ENCODE data around the gene ARID3C. TPM values are rescaled to one million over a fixed set of nuclear protein-coding genes. Genes with fewer than 3 reads are reported as not detected.

ARID3C gene
- total and polyA plus RNA-seq, 10 donors = not detected

DNA sequence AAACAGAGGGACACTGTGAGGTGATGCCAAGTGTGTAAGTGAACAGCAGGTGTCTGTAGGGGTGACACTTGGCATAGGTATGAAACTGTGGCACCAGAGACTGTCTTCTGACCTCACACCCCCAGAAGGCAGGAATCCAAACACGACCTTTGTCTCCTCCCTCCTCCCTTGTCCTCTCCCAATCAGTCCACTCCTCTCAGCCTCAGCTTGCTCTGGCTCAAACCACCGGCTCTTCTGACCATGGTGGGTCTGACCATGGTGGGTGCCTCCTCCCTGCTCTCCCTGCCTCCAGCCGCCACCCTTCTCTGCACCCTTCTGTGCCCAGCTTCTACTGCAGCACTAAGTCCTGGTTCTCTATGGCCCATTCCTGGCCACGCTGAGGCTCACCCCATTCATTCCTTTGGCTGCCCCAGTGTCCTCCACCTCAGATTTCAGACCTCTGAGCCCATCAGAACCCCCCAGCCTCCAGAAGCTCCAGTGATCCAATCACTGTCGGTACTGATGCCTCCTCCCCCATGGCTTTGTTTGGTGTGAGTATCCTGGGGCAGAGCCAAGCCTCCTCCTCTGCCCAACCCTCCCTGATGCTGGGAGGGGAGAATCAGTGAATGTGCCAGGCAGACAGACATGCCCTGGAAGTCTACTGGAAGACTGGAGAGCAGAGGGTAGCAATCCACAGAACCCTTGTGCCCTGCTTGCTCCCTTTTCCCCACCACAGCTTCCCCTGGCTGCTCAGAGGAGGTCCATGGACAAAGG is 1.7 kb upstream of the ARID3C start:
- peaks cover 7 to 55% (median 47%) of the 10 kb centered on the region in 7 donors for H3K27me3 ChIP-seq (replicated peaks in 1 of 7)
- peaks cover 0 to 10% (median 3%) of the 10 kb centered on the region in 6 donors for H3K36me3 ChIP-seq
- H3K27ac ChIP-seq = no peak overlapping the region
- no peaks in the 10 kb centered on the region for H3K9me3 ChIP-seq
- TF ChIP-seq POLR2A (IDR thresholded peaks at IDR 0.05) (no peak), POLR2AphosphoS5 (IDR thresholded peaks at IDR 0.05) (no peak)
- TF ChIP-seq, protein P1, sequence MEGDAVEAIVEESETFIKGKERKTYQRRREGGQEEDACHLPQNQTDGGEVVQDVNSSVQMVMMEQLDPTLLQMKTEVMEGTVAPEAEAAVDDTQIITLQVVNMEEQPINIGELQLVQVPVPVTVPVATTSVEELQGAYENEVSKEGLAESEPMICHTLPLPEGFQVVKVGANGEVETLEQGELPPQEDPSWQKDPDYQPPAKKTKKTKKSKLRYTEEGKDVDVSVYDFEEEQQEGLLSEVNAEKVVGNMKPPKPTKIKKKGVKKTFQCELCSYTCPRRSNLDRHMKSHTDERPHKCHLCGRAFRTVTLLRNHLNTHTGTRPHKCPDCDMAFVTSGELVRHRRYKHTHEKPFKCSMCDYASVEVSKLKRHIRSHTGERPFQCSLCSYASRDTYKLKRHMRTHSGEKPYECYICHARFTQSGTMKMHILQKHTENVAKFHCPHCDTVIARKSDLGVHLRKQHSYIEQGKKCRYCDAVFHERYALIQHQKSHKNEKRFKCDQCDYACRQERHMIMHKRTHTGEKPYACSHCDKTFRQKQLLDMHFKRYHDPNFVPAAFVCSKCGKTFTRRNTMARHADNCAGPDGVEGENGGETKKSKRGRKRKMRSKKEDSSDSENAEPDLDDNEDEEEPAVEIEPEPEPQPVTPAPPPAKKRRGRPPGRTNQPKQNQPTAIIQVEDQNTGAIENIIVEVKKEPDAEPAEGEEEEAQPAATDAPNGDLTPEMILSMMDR (IDR thresholded peaks at IDR 0.05 in 8 of 11, conservative IDR thresholded peaks at IDR 0.05 in 3 of 11) = no peak
- intact Hi-C loops (cut with DNase I; ENCODE audit: low total_unique reads) = no loop called here
- peaks cover 0 to 38% (median 23%) of the 10 kb centered on the region in 6 donors for H3K4me1 ChIP-seq
- no peak overlapping the region for H3K4me3 ChIP-seq
- WGBS, 5 donors = 35 to 58% (median 53%) methylated on average over 5 of the region's 5 CpGs
- no peak for DNase-seq

DNA sequence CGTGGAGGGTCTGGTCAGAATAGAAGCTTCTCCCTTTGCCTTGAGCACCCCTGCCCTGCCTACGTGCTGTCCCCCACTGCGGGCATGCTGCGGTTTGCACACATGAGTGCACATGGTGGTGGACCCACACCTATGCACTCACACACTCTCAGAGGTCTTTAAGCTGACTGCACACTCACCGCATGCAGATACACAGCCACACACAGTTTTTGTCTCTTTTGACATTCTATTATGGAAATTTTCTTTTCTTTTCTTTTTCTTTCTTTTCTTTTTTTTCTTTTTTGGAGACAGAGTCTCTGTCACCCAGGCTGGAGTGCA is 584 bp upstream of the ARID3C start:
- H3K4me3 ChIP-seq = peak overlapping the region in 5 of 8 donors; percentile 26 to 64 (median 44)
- no peak overlapping the region for H3K27ac ChIP-seq
- H3K36me3 ChIP-seq = no peaks in the 10 kb centered on the region
- intact Hi-C loops (cut with DNase I; ENCODE audit: low total_unique reads) = no loop called here
- TF ChIP-seq POLR2AphosphoS5 (IDR thresholded peaks at IDR 0.05) (no peak), POLR2A (IDR thresholded peaks at IDR 0.05) (no peak)
- TF ChIP-seq, protein P1 (IDR thresholded peaks at IDR 0.05 in 8 of 11, conservative IDR thresholded peaks at IDR 0.05 in 3 of 11) = no peak
- no peak for DNase-seq
- peaks cover 0 to 37% (median 22%) of the 10 kb centered on the region in 6 donors for H3K4me1 ChIP-seq
- no peaks in the 10 kb centered on the region for H3K9me3 ChIP-seq
- 25 to 36% (median 30%) methylated on average over 5 of the region's 5 CpGs for WGBS, 5 donors
- H3K27me3 ChIP-seq (replicated peaks in 1 of 7) = peaks cover 10 to 66% (median 58%) of the 10 kb centered on the region in 7 donors

DNA sequence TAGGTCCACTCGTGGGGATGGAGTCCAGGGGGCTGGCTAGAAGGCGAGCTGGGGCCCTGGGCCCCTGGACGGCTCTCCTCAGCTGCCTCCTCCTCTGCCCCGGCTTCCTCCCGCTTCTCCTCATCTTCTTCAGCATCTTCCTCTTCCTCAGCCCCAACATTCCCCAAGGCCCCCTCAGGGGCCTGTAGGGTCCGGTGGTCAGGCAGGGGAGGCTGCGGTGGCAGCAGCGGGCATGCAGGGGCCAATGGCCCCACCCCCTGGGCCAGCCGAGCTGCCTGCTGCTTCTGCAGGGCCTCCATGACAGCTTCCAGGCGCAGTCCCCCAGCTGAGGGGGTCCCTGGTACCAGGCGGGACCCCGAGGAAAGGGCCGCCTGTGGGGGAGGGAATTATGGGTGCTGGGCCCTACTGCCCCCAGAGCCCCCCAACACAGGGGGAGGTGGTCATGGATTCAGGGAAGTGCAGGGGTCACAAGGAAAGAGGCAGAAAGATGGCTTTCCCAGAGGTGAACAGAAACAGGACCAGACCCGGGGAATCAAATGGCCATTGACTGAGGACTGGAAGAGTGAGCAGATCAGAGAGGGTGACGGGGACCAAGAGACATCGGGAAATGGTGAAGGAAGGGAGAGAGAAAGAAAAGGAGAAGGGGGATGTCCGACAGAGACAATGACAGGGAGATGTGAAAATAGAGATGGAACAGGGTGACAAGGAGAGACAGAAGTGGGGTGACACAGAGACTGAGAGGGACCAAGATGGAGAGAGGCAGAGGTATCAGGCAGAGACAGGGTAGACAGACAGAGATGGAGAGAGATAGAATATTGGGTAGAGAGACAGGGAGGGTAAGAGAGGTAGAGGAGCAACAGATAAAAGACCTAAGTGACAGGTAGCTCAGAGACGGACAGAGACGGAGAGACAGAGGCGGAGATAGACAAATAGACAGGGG is 880 bp downstream of the ARID3C start:
- H3K9me3 ChIP-seq = no peaks in the 10 kb centered on the region
- H3K27me3 ChIP-seq (replicated peaks in 1 of 7) = peaks cover 16 to 81% (median 73%) of the 10 kb centered on the region in 7 donors
- DNase-seq = no peak
- intact Hi-C loops (cut with DNase I; ENCODE audit: low total_unique reads) = no loop called here
- H3K4me1 ChIP-seq = peaks cover 0 to 43% (median 31%) of the 10 kb centered on the region in 6 donors
- no peaks in the 10 kb centered on the region for H3K36me3 ChIP-seq
- 34 to 50% (median 43%) methylated on average over 17 to 20 of the region's 20 CpGs for WGBS, 5 donors
- peak overlapping the region in 6 of 8 donors; percentile 26 to 64 (median 44) for H3K4me3 ChIP-seq
- TF ChIP-seq POLR2A (IDR thresholded peaks at IDR 0.05) (no peak), POLR2AphosphoS5 (IDR thresholded peaks at IDR 0.05) (no peak)
- TF ChIP-seq, protein P1 (IDR thresholded peaks at IDR 0.05 in 8 of 11, conservative IDR thresholded peaks at IDR 0.05 in 3 of 11) = no peak
- no peak overlapping the region for H3K27ac ChIP-seq

DNA sequence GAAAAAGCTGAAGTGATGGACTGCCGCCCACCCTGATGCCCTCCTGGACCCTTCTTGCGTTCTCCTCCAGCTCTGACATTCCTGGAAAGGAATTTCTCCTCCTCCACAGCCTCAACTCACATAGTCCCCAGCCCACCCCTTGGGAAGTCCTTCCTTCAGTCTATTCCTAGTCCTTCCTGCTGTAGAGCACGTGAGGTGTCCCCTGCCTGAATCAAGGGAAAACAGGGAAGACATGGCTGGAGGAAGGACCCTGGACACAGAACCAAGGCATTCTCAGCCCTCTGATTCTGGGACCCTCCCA is 3.7 kb downstream of the ARID3C start:
- peaks cover 0 to 52% (median 37%) of the 10 kb centered on the region in 6 donors for H3K4me1 ChIP-seq
- H3K27ac ChIP-seq = no peak overlapping the region
- TF ChIP-seq, protein P1 (IDR thresholded peaks at IDR 0.05 in 8 of 11, conservative IDR thresholded peaks at IDR 0.05 in 3 of 11) = no peak
- TF ChIP-seq POLR2A (IDR thresholded peaks at IDR 0.05) = no peak
- TF ChIP-seq POLR2AphosphoS5 (IDR thresholded peaks at IDR 0.05) = no peak
- peaks cover 17 to 88% (median 81%) of the 10 kb centered on the region in 7 donors for H3K27me3 ChIP-seq (replicated peaks in 1 of 7)
- WGBS, 5 donors = 54 to 80% (median 69%) methylated on average over 3 of the region's 3 CpGs
- no peaks in the 10 kb centered on the region for H3K36me3 ChIP-seq
- DNase-seq = no peak
- no peak overlapping the region for H3K4me3 ChIP-seq
- intact Hi-C loops (cut with DNase I; ENCODE audit: low total_unique reads) = no loop called here
- no peaks in the 10 kb centered on the region for H3K9me3 ChIP-seq

All from spleen (tissue), 11 donors.